SU-DHL-6 (cell line): Measurements from ENCODE around the gene CTXN3.

Experiments
- H2AFZ ChIP-seq: fragments of 200-600 bp; sonication (generic); 2 replicates; pipeline ENCODE4 v1.6.1; 2014; ENCODE audit warnings: low read depth, mild to moderate bottlenecking, moderate library complexity, mixed read lengths, antibody characterized with exemption, low read length; ENCODE audit not compliant: severe bottlenecking
- H3F3A ChIP-seq: fragments of 200-600 bp; shearing (Covaris generic); 2 replicates; pipeline ENCODE4 v1.6.0; 2016; ENCODE audit warnings: antibody characterized with exemption, mild to moderate bottlenecking; ENCODE audit not compliant: insufficient read depth
- H3K27ac ChIP-seq: fragments of 200-600 bp; sonication (generic); 2 replicates; pipeline ENCODE4 v1.5.1; 2016; ENCODE audit warnings: low read depth, mild to moderate bottlenecking, low read length, moderate library complexity, mixed read lengths
- H3K27me3 ChIP-seq: fragments of 200-600 bp; sonication (generic), shearing (Covaris generic); 2 replicates; pipeline ENCODE4 v1.6.0; 2014; ENCODE audit warnings: mild to moderate bottlenecking, low read length
- H3K36me3 ChIP-seq: fragments of 200-600 bp; sonication (generic); 2 replicates; pipeline ENCODE4 v1.6.1; 2014; ENCODE audit warnings: mild to moderate bottlenecking, low read length, mixed read lengths
- H3K4me2 ChIP-seq: fragments of 300-600, 200-600 bp; shearing (Covaris generic), sonication (generic); 2 replicates; pipeline ENCODE4 v1.6.0; 2014; ENCODE audit warnings: low read length, low read depth, mild to moderate bottlenecking; ENCODE audit not compliant: poor library complexity, severe bottlenecking
- H3K4me3 ChIP-seq: fragments of 200-600 bp; sonication (generic); 2 replicates; pipeline ENCODE4 v1.5.1; 2014; ENCODE audit warnings: antibody characterized with exemption, low read length, mild to moderate bottlenecking, mixed read lengths; ENCODE audit not compliant: insufficient read depth, poor library complexity, severe bottlenecking
- H3K79me2 ChIP-seq: fragments of 200-600 bp; sonication (generic); 2 replicates; pipeline ENCODE4 v1.6.1; 2014; ENCODE audit warnings: mild to moderate bottlenecking, low read length, moderate library complexity; ENCODE audit not compliant: insufficient read depth
- H3K9ac ChIP-seq: fragments of 200-600 bp; sonication (generic); 2 replicates; pipeline ENCODE4 v1.7.0; 2014; ENCODE audit warnings: mild to moderate bottlenecking, low read length
- H3K9me2 ChIP-seq: fragments of 200-600 bp; sonication (generic); replicated peaks from 2 replicates; pipeline ENCODE4 v1.6.1; 2014; ENCODE audit warnings: low read length; ENCODE audit not compliant: insufficient read depth
- H3K9me3 ChIP-seq: fragments of 200-600 bp; sonication (generic); 2 replicates; pipeline ENCODE4 v1.6.1; 2014; ENCODE audit warnings: low read length, mixed read lengths; ENCODE audit not compliant: insufficient read depth
- H4K20me1 ChIP-seq: fragments of 200-600 bp; sonication (generic); 2 replicates; pipeline ENCODE4 v1.6.1; 2014; ENCODE audit warnings: low read depth, mild to moderate bottlenecking, antibody characterized with exemption, low read length, moderate library complexity, mixed read lengths
- CTCF ChIP-seq: fragments of 200-600 bp; sonication (generic); IDR thresholded peaks from one replicate; pipeline ENCODE4 v1.5.1; 2017; ENCODE audit warnings: antibody characterized with exemption, mild to moderate bottlenecking, low read length, moderate library complexity; ENCODE audit not compliant: insufficient read depth, poor library complexity, severe bottlenecking
- EZH2phosphoT487 ChIP-seq: fragments of 200-600 bp; sonication (generic), shearing (Covaris generic); conservative IDR thresholded peaks from 2 replicates; pipeline ENCODE4 v1.6.1; 2018; ENCODE audit warnings: mild to moderate bottlenecking, antibody characterized with exemption, low read length, moderate library complexity, mixed read lengths

The CTXN3 gene

GRCh38 chr5:127612441-127613141 lies 36.3 kb upstream of the CTXN3 start:
- H3K27me3 ChIP-seq = no peaks in the 10 kb centered on the region
- H3K4me2 ChIP-seq = no peak overlapping the region
- H3K79me2 ChIP-seq = no peaks in the 10 kb centered on the region
- no peaks in the 10 kb centered on the region for H4K20me1 ChIP-seq
- no peak overlapping the region for H3K27ac ChIP-seq
- H3K4me3 ChIP-seq = no peak overlapping the region
- H3K9me3 ChIP-seq = no peaks in the 10 kb centered on the region
- H2AFZ ChIP-seq = no peak overlapping the region
- no peaks in the 10 kb centered on the region for H3K36me3 ChIP-seq
- H3K9me2 ChIP-seq = no peaks in the 10 kb centered on the region
- H3K9ac ChIP-seq = no peak overlapping the region
- TF ChIP-seq CTCF = no peak
- TF ChIP-seq EZH2phosphoT487 = no peak
- no peaks in the 10 kb centered on the region for H3F3A ChIP-seq

- H3F3A ChIP-seq = no peaks in the 10 kb centered on the region
- H3K9me3 ChIP-seq = no peaks in the 10 kb centered on the region
- H3K27me3 ChIP-seq = no peaks in the 10 kb centered on the region
- no peak overlapping the region for H3K9ac ChIP-seq
- H3K4me2 ChIP-seq = no peak overlapping the region
- H3K36me3 ChIP-seq = no peaks in the 10 kb centered on the region
- H4K20me1 ChIP-seq = no peaks in the 10 kb centered on the region
- no peaks in the 10 kb centered on the region for H3K79me2 ChIP-seq
- H3K27ac ChIP-seq = no peak overlapping the region
- H3K4me3 ChIP-seq = no peak overlapping the region
- TF ChIP-seq EZH2phosphoT487 = no peak
- no peak for TF ChIP-seq CTCF
- H2AFZ ChIP-seq = no peak overlapping the region
- no peaks in the 10 kb centered on the region for H3K9me2 ChIP-seq
Measured at GRCh38 chr5:127615916-127616315, 33.0 kb upstream of the CTXN3 start.

GRCh38 chr5:127619908-127620479 lies 28.9 kb upstream of the CTXN3 start:
- Histone ChIP-seq H4K20me1 (no peaks in the 10 kb centered on the region), H3K9me2 (no peaks in the 10 kb centered on the region), H3K27ac (no peak overlapping the region), H2AFZ (no peak overlapping the region), H3F3A (no peaks in the 10 kb centered on the region), H3K27me3 (no peaks in the 10 kb centered on the region), H3K9me3 (no peaks in the 10 kb centered on the region), H3K4me3 (no peak overlapping the region), H3K4me2 (no peak overlapping the region), H3K36me3 (no peaks in the 10 kb centered on the region), H3K79me2 (no peaks in the 10 kb centered on the region), H3K9ac (no peak overlapping the region)
- TF ChIP-seq EZH2phosphoT487 (no peak), CTCF (no peak)
